H1 (cell line): ENCODE measurements around the gene ZSCAN25. TPM values are rescaled to one million over a fixed set of nuclear protein-coding genes. Genes with fewer than 3 reads are reported as not detected.

ENCODE experiments used
- CTCF ChIA-PET: fragments of 300-600 bp; sonication (Branson Sonifier 250); formaldehyde crosslinking; loops from one replicate; lab custom pipeline; 2021; ENCODE audit not compliant: partially characterized antibody; lab: Charles Lee
- POLR2A ChIA-PET: fragments of 300-600 bp; sonication (Branson Sonifier 250); formaldehyde crosslinking; loops from one replicate; lab custom pipeline; 2021; ENCODE audit warnings: inconsistent platforms; ENCODE audit not compliant: partially characterized antibody; lab: Charles Lee
- DNase-seq, 2 experiments: peaks; one replicate each; pipeline versions ENCODE4 v3.0.0 to v3.0.0-alpha.2; 2010 to 2022; ENCODE audit warnings: low spot score in 2 of 2, low read depth in 1 of 2, mixed read lengths in 1 of 2
- FAIRE-seq: peaks from 2 replicates; lab custom pipeline; 2011; peaks lifted over from hg19 to GRCh38; lab: Jason Lieb, UNC
- H2AFZ ChIP-seq: 2 replicates; pipeline ENCODE4 v1.8.1; 2012; ENCODE audit warnings: low read length, inconsistent platforms
- H2AK5ac ChIP-seq: 2 replicates; pipeline ENCODE4 v1.6.1; 2013; ENCODE audit warnings: low read depth, low read length
- H2BK120ac ChIP-seq: replicated peaks from 2 replicates; pipeline ENCODE3; 2013; ENCODE audit warnings: low read depth, low read length, inconsistent platforms
- H2BK12ac ChIP-seq: 2 replicates; pipeline ENCODE4 v1.6.1; 2013; ENCODE audit warnings: low read depth, low read length
- H2BK15ac ChIP-seq: 2 replicates; pipeline ENCODE4 v1.6.1; 2013; ENCODE audit warnings: low read length
- H2BK20ac ChIP-seq: 2 replicates; pipeline ENCODE4 v1.6.1; 2013; ENCODE audit warnings: low read length
- H2BK5ac ChIP-seq: 2 replicates; pipeline ENCODE4 v1.6.1; 2013; ENCODE audit warnings: low read depth, low read length
- H3K14ac ChIP-seq: 2 replicates; pipeline ENCODE4 v1.6.1; 2013; ENCODE audit warnings: inconsistent platforms; ENCODE audit not compliant: insufficient read length
- H3K18ac ChIP-seq: 2 replicates; pipeline ENCODE4 v1.6.1; 2013; ENCODE audit warnings: low read length; ENCODE audit errors: extremely low read depth
- H3K23ac ChIP-seq: 2 replicates; pipeline ENCODE4 v1.6.1; 2013; ENCODE audit warnings: inconsistent platforms; ENCODE audit not compliant: insufficient read length
- H3K23me2 ChIP-seq: 2 replicates; pipeline ENCODE4 v1.6.1; 2013; ENCODE audit warnings: low read depth, low read length
- H3K27ac ChIP-seq: 2 replicates; pipeline ENCODE4 v1.6.1; 2011; ENCODE audit warnings: low read depth, low read length, inconsistent platforms
- H3K27me3 ChIP-seq, 4 experiments: replicated peaks in 1 of 4; 1 replicate in 1 of 4; 2 replicates in 3 of 4; pipeline versions ENCODE4 v1.6.1 to v1.8.1; 2011 to 2013; ENCODE audit warnings: low read length in 3 of 4, mild to moderate bottlenecking in 3 of 4, inconsistent platforms in 2 of 4, mixed read lengths in 2 of 4, moderate library complexity in 1 of 4; ENCODE audit not compliant: control insufficient read depth in 3 of 4, insufficient read depth in 3 of 4; ENCODE audit errors: extremely low read depth in 1 of 4
- H3K36me3 ChIP-seq, 4 experiments: 2 replicates each; pipeline versions ENCODE4 v1.6.1 to v1.8.1; 2011 to 2013; ENCODE audit warnings: mild to moderate bottlenecking in 4 of 4, low read length in 3 of 4, moderate library complexity in 2 of 4, control low read depth in 1 of 4, inconsistent platforms in 1 of 4; ENCODE audit not compliant: insufficient read depth in 4 of 4, control insufficient read depth in 2 of 4
- H3K4ac ChIP-seq: replicated peaks from 2 replicates; pipeline ENCODE3; 2013; ENCODE audit warnings: low read length, low read depth, mixed read lengths, inconsistent platforms; ENCODE audit not compliant: insufficient read length
- H3K4me1 ChIP-seq, 4 experiments: replicated peaks in 1 of 4; 1 replicate in 1 of 4; 2 replicates in 3 of 4; pipeline versions ENCODE4 v1.6.1 to v1.8.1; 2011 to 2013; ENCODE audit warnings: low read length in 3 of 4, inconsistent platforms in 2 of 4, mixed read lengths in 1 of 4; ENCODE audit not compliant: insufficient read depth in 4 of 4, control insufficient read depth in 3 of 4
- H3K4me2 ChIP-seq, 2 experiments: 2 replicates each; pipeline versions ENCODE4 v1.6.1 to v1.8.1; 2011 to 2013; ENCODE audit warnings: low read depth in 2 of 2, low read length in 2 of 2, control low read depth in 1 of 2, inconsistent platforms in 1 of 2, mild to moderate bottlenecking in 1 of 2; ENCODE audit not compliant: insufficient read depth in 1 of 2
- H3K4me3 ChIP-seq, 4 experiments: fragments of 200-600, 300-600 bp in 1 of 4; sonication (generic), shearing (Covaris generic), sonication (Bioruptor Twin) in 1 of 4; 2 replicates each; pipeline versions ENCODE4 v1.5.1 to v1.8.1; 2011 to 2016; ENCODE audit warnings: low read length in 4 of 4, low read depth in 3 of 4, control low read depth in 2 of 4, inconsistent platforms in 2 of 4, mild to moderate bottlenecking in 2 of 4, mixed read lengths in 1 of 4, moderate library complexity in 1 of 4; ENCODE audit not compliant: insufficient read depth in 2 of 4; ENCODE audit errors: extremely low read depth in 1 of 4
- H3K56ac ChIP-seq: replicated peaks from 2 replicates; pipeline ENCODE3; 2013; ENCODE audit warnings: low read depth, mild to moderate bottlenecking, mixed read lengths, low read length, inconsistent platforms; ENCODE audit not compliant: insufficient read length
- H3K79me1 ChIP-seq: 2 replicates; pipeline ENCODE4 v1.6.1; 2013; ENCODE audit warnings: low read depth, low read length, control low read depth
- H3K79me2 ChIP-seq, 2 experiments: 2 replicates each; pipeline versions ENCODE4 v1.6.1 to v1.8.1; 2012 to 2013; ENCODE audit warnings: low read length in 2 of 2, mild to moderate bottlenecking in 2 of 2, inconsistent platforms in 1 of 2; ENCODE audit not compliant: insufficient read depth in 2 of 2, control insufficient read depth in 1 of 2
- H3K9ac ChIP-seq, 4 experiments: replicated peaks in 1 of 4; 1 replicate in 1 of 4; 2 replicates in 3 of 4; pipeline versions ENCODE4 v1.6.1 to v1.8.1; 2011 to 2013; ENCODE audit warnings: low read depth in 3 of 4, low read length in 3 of 4, control low read depth in 2 of 4, mild to moderate bottlenecking in 2 of 4, moderate library complexity in 2 of 4, inconsistent platforms in 1 of 4; ENCODE audit errors: extremely low read depth in 1 of 4
- H3K9me3 ChIP-seq, 2 experiments: 2 replicates each; pipeline versions ENCODE4 v1.6.1 to v1.8.1; 2012 to 2013; ENCODE audit warnings: mild to moderate bottlenecking in 2 of 2, moderate library complexity in 2 of 2, control low read depth in 1 of 2, inconsistent platforms in 1 of 2, low read depth in 1 of 2, low read length in 1 of 2, mixed read lengths in 1 of 2; ENCODE audit not compliant: insufficient read depth in 2 of 2
- H4K20me1 ChIP-seq, 2 experiments: replicated peaks in 1 of 2; 2 replicates each; pipeline versions ENCODE3 to v1.8.1; 2011 to 2013; ENCODE audit warnings: inconsistent platforms in 2 of 2, low read length in 2 of 2, mild to moderate bottlenecking in 1 of 2; ENCODE audit not compliant: insufficient read depth in 2 of 2, control insufficient read depth in 1 of 2
- H4K5ac ChIP-seq: 2 replicates; pipeline ENCODE4 v1.6.1; 2013; ENCODE audit warnings: low read length, low read depth, mixed read lengths, inconsistent platforms; ENCODE audit not compliant: insufficient read length
- H4K8ac ChIP-seq: 2 replicates; pipeline ENCODE4 v1.8.0; 2013; ENCODE audit warnings: mild to moderate bottlenecking, moderate library complexity, low read length, inconsistent platforms; ENCODE audit not compliant: insufficient read depth; ENCODE audit errors: extremely low read depth
- H4K91ac ChIP-seq: replicated peaks from 2 replicates; pipeline ENCODE3; 2013; ENCODE audit warnings: low read length, mixed read lengths, inconsistent platforms; ENCODE audit not compliant: insufficient read length
- CBX5 ChIP-seq: fragments of 300-800, 300-1000 bp; sonication (generic); IDR thresholded peaks from 2 replicates; pipeline ENCODE4 v1.7.1; 2016; ENCODE audit warnings: antibody characterized with exemption, low read length, low read depth
- HDAC2 ChIP-seq, 2 experiments: fragments of 300-600 bp in 1 of 2; sonication (generic) in 1 of 2; IDR thresholded peaks; 2 replicates each; pipeline ENCODE4 v1.6.1; 2011 to 2012; ENCODE audit warnings: low read depth in 2 of 2, low read length in 2 of 2, mild to moderate bottlenecking in 2 of 2, moderate library complexity in 2 of 2, borderline replicate concordance in 1 of 2, inconsistent platforms in 1 of 2
- HDAC6 ChIP-seq: IDR thresholded peaks from one replicate; pipeline ENCODE4 v1.7.1; 2012; ENCODE audit warnings: low read depth, mild to moderate bottlenecking, inconsistent platforms, low read length, moderate library complexity
- MAFK ChIP-seq: IDR thresholded peaks from 2 replicates; pipeline ENCODE4 v1.6.1; 2012; ENCODE audit warnings: low read depth, mild to moderate bottlenecking, improper control_type of control experiment, low read length
- RAD21 ChIP-seq, 2 experiments: IDR thresholded peaks in 1 of 2; conservative IDR thresholded peaks in 1 of 2; 2 replicates each; pipeline ENCODE4 v1.6.1; 2011; ENCODE audit warnings: low read depth in 2 of 2, low read length in 2 of 2, improper control_type of control experiment in 1 of 2, inconsistent platforms in 1 of 2, mild to moderate bottlenecking in 1 of 2, moderate library complexity in 1 of 2
- SIN3A ChIP-seq, 2 experiments: IDR thresholded peaks in 1 of 2; conservative IDR thresholded peaks in 1 of 2; 2 replicates each; pipeline ENCODE4 v1.6.1; 2011 to 2012; ENCODE audit warnings: low read length in 2 of 2, improper control_type of control experiment in 1 of 2, low read depth in 1 of 2, mild to moderate bottlenecking in 1 of 2
- TBP ChIP-seq: IDR thresholded peaks from 2 replicates; pipeline ENCODE4 v1.6.1; 2011; ENCODE audit warnings: low read depth, low read length, improper control_type of control experiment
- WGBS, 2 experiments: shearing (Covaris generic) in 1 of 2; methylation state at CpG; one replicate each; pipeline versions ENCODE4 v1.1.6 to v1.1.7; 2013 to 2015; ENCODE audit warnings: low lambda C conversion rate in 2 of 2, mixed read lengths in 2 of 2, inconsistent platforms in 1 of 2, low coverage in 1 of 2, missing lambda C conversion rate in 1 of 2; ENCODE audit not compliant: insufficient replicate concordance in 2 of 2, insufficient coverage in 1 of 2, insufficient read length in 1 of 2; ENCODE audit errors: extremely low coverage in 1 of 2, missing lambda C conversion rate in 1 of 2; 5-methylcytosine and 5-hydroxymethylcytosine counted together
- polyA plus RNA-seq, 7 experiments: library from polyadenylated mRNA; depleted of rRNA in 3 of 7; stranded (reverse) in 5 of 7; unstranded in 2 of 7; fragments of >200 nt in 5 of 7; fragments of 200-250 nt in 2 of 7; gene quantifications; 1 replicate in 5 of 7; 2 replicates in 1 of 7; 4 replicates in 1 of 7; pipeline versions ENCODE4 v1.2.1 to v1.2.3, GENCODE V29; 2011 to 2013; ENCODE audit warnings: missing spikeins in 2 of 7, mixed read lengths in 2 of 7
- total RNA-seq: library from RNA; stranded (reverse); fragmentation: NEBNext Ultra II Directional; extraction: Animal tissue kit (Norgen Biotek cat#: 25700); gene quantifications from 2 replicates; pipeline ENCODE4 v1.2.1, GENCODE V29; 2021

The ZSCAN25 gene
- total and polyA plus RNA-seq, 2 of the 8 experiments (the other 6 are each of a cell fraction or from before 2014, with no cell fraction given), result 10.1 to 18.6 TPM

DNA sequence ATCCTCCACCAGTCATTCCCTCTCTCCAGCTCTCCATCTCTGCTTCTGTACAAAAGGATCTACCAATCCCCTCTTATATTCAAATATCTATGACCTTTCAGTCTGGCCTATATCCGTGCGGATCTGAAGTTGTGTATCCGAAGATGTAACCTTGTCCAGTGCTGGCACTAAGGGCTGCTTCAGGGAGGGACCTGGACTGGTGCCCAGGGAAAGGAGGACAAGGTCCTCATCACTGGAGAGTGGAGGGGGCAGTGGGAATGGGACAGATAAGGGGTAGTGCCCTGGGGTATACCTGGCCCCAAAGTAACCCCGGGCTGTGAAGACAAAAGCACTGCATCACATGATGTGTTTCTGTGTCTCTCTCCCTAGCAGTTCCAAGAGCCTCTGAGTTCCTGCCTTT, 16.9 kb upstream of the ZSCAN25 start:
- Histone ChIP-seq H3K14ac (no peak overlapping the region), H3K23ac (no peak overlapping the region), H3K23me2 (no peaks in the 10 kb centered on the region; the same call in 1 of the 2 replicates), H2BK5ac (no peak overlapping the region), H3K79me1 (no peaks in the 10 kb centered on the region), H3K56ac (no peak overlapping the region), H2BK20ac (no peak overlapping the region), H2AFZ (no peak overlapping the region), H4K8ac (no peak overlapping the region), H3K4me3 (no peak overlapping the region), H3K18ac (no peak overlapping the region), H3K9me3 (no peaks in the 10 kb centered on the region), H2AK5ac (no peak overlapping the region), H2BK15ac (no peak overlapping the region), H4K5ac (no peak overlapping the region), H4K20me1 (no peaks in the 10 kb centered on the region), H3K4ac (no peak overlapping the region), H3K4me1 (peaks cover 0 to 3% (median 2%) of the 10 kb centered on the region in 4 experiments; a peak in 3 of 7 replicates), H3K9ac (no peak overlapping the region), H3K27ac (no peak overlapping the region), H3K79me2 (no peaks in the 10 kb centered on the region), H2BK120ac (no peak overlapping the region), H3K27me3 (no peaks in the 10 kb centered on the region), H2BK12ac (no peak overlapping the region), H4K91ac (no peak overlapping the region), H3K4me2 (no peak overlapping the region), H3K36me3 (no peaks in the 10 kb centered on the region)
- FAIRE-seq (no peak), DNase-seq (peak in 1 of 2 experiments; percentile 33)
- POLR2A ChIA-PET, result interaction anchor here (0.6 to 2.8 kb wide), 5 partner anchors 17 to 334 kb away, joined by 3 to 11 read pairs (median 5); partner anchors contain the start of genes ZNF655 and ZSCAN25
- CTCF ChIA-PET, result no interaction called here
- WGBS, 2 experiments, result 92% methylated on average over 4 of the region's 4 CpGs; no CpG with 5 or more reads in 1 of the 2 experiments
- TF ChIP-seq HDAC6 (no peak), CBX5 (no peak), MAFK (no peak), SIN3A (conservative IDR thresholded peaks at IDR 0.05 in 1 of 2, IDR thresholded peaks at IDR 0.05 in 1 of 2; ENCODE audit: low read depth in 1 of 2, low read length in 2 of 2) (no peak), RAD21 (IDR thresholded peaks at IDR 0.05 in 1 of 2, conservative IDR thresholded peaks at IDR 0.05 in 1 of 2; ENCODE audit: low read depth in 2 of 2, low read length in 2 of 2) (no peak), TBP (no peak), HDAC2 (IDR thresholded peaks at IDR 0.05; ENCODE audit: borderline replicate concordance in 1 of 2, low read depth in 2 of 2, low read length in 2 of 2) (no peak)
